ENCODE measurements around the gene HDLBP. TPM values are rescaled to one million over a fixed set of nuclear protein-coding genes. Genes with fewer than 3 reads are reported as not detected.

HDLBP gene
- total RNA-seq, 4 donors from 2014 or later: 383 to 486 (median 444) TPM

DNA sequence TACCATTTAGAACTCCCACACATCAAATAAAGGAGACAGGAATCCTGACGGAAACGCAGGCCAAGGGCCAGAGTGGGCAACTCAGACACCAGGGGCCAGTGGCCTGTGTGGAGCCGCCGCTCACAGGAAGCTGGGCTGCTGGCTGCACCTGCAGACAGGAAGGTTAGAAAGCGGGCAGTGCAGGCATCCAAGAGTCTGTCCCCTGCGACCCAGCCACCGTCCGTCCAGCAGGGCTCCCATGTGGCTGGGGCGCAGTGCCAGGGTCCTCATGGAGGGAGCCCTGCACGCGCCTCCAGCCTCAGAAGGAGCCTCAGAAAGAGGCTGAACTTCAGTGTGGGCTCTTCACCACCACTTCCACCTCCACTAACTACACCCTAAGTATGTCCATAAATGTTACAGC lies 129.5 kb downstream of the HDLBP start:
- no peak for ATAC-seq
- Histone ChIP-seq H3K36me3 (peaks cover 0 to 12% of the 10 kb centered on the region in 2 donors), H3K27me3 (no peaks in the 10 kb centered on the region), H3K9me3 (no peaks in the 10 kb centered on the region), H3K27ac (no peak overlapping the region), H3K4me3 (no peak overlapping the region), H3K4me1 (no peaks in the 10 kb centered on the region)
- no peak for TF ChIP-seq POLR2A (IDR thresholded peaks at IDR 0.05)
- TF ChIP-seq, protein P1, sequence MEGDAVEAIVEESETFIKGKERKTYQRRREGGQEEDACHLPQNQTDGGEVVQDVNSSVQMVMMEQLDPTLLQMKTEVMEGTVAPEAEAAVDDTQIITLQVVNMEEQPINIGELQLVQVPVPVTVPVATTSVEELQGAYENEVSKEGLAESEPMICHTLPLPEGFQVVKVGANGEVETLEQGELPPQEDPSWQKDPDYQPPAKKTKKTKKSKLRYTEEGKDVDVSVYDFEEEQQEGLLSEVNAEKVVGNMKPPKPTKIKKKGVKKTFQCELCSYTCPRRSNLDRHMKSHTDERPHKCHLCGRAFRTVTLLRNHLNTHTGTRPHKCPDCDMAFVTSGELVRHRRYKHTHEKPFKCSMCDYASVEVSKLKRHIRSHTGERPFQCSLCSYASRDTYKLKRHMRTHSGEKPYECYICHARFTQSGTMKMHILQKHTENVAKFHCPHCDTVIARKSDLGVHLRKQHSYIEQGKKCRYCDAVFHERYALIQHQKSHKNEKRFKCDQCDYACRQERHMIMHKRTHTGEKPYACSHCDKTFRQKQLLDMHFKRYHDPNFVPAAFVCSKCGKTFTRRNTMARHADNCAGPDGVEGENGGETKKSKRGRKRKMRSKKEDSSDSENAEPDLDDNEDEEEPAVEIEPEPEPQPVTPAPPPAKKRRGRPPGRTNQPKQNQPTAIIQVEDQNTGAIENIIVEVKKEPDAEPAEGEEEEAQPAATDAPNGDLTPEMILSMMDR (IDR thresholded peaks at IDR 0.05 in 4 of 5, conservative IDR thresholded peaks at IDR 0.05 in 1 of 5): no peak
- intact Hi-C loops (cut with DNase I; ENCODE audit: low total_unique reads) (no loop called here), in situ Hi-C loops (cut with MboI; ENCODE audit: low sequenced_read_pairs in 4 of 4) (no loop called here)
- no peak for DNase-seq

DNA sequence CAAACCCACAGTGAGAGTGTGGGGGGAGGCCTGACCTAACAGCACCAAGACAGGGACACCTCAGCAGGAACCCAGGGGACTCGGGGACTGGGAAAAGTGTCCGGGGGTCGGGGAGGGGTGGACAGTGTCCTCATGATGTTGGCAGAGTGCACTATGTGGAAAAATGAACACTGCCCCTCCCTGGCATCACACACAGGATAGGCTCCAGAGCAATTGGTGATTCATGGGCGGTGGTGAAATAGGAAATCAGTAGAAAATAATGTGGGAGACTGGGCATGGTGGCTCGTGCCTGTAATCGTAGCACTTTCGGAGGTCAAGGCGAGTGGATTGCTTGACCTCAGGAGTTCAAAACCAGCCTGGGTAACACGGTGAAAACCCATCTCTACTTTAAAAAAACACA lies 130.6 kb downstream of the HDLBP start:
- H3K27me3 ChIP-seq: no peaks in the 10 kb centered on the region
- TF ChIP-seq, protein P1 (IDR thresholded peaks at IDR 0.05 in 4 of 5, conservative IDR thresholded peaks at IDR 0.05 in 1 of 5): no peak
- no peak for TF ChIP-seq POLR2A (IDR thresholded peaks at IDR 0.05)
- in situ Hi-C loops (cut with MboI; ENCODE audit: low sequenced_read_pairs in 4 of 4): no loop called here

DNA sequence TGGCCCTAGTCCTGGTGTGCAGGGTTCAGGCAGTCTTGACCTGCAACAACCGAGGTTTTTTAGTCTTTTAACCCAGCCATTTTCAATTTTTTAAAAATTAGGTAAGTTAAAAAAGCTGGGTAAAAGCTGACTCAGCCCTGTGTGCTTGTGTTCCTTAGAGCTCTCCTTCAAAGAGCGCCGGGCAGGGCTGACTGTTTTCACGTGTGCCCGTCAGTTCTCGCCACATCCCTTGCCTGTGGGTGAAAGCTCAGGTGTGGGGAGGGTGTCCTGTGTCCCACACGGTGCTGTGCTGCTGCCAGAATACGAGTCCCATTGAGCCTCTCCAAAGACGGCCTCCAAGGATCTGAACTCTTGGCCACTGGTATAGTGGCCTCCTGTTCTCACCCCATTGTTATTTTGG lies 132.3 kb downstream of the HDLBP start:
- ATAC-seq: no peak
- intact Hi-C loops (cut with DNase I; ENCODE audit: low total_unique reads) (no loop called here), in situ Hi-C loops (cut with MboI; ENCODE audit: low sequenced_read_pairs in 4 of 4) (no loop called here)

More for the DNA sequence above, 130.6 kb downstream of the HDLBP start:
- intact Hi-C loops (cut with DNase I; ENCODE audit: low total_unique reads): no loop called here
- Histone ChIP-seq H3K4me3 (no peak overlapping the region), H3K9me3 (no peaks in the 10 kb centered on the region), H3K27ac (no peak overlapping the region), H3K36me3 (peaks cover 0 to 14% of the 10 kb centered on the region in 2 donors), H3K4me1 (no peaks in the 10 kb centered on the region)
- ATAC-seq (no peak), DNase-seq (no peak)

DNA sequence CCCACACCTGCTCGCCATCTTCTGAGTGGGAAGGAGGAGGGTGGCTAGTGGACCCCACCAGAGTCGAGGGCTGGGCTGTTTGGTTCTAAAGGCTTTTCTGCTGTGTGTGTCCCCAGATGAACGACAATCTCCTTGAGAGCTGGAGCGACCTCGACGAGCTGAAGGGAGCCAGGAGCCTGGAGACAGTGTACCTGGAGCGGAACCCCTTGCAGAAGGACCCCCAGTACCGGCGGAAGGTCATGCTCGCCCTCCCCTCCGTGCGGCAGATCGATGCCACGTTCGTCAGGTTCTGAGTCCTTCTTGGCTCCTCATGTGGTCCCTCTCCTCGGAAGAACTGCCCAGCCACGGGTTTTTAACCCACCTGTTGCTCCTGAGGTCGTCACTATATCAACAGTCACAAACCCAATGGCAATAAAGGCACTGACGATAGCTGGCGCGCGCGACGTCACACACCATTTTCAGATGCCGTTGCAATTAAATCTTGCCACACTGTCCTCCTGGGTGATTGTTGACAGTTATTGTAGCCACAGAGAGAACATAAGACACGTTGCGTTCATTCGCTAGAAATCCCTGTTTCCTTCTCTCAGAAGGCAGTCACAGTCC lies 132.8 kb downstream of the HDLBP start:
- Histone ChIP-seq H3K27ac (no peak overlapping the region), H3K9me3 (no peaks in the 10 kb centered on the region), H3K4me3 (no peak overlapping the region), H3K27me3 (no peaks in the 10 kb centered on the region), H3K4me1 (no peaks in the 10 kb centered on the region), H3K36me3 (peaks cover 0 to 31% of the 10 kb centered on the region in 2 donors)
- DNase-seq: no peak
- no peak for ATAC-seq
- intact Hi-C loops (cut with DNase I; ENCODE audit: low total_unique reads) (no loop called here), in situ Hi-C loops (cut with MboI; ENCODE audit: low sequenced_read_pairs in 4 of 4) (no loop called here)
- TF ChIP-seq, protein P1 (IDR thresholded peaks at IDR 0.05 in 4 of 5, conservative IDR thresholded peaks at IDR 0.05 in 1 of 5): no peak
- TF ChIP-seq POLR2A (IDR thresholded peaks at IDR 0.05): no peak

More for the DNA sequence above, 132.3 kb downstream of the HDLBP start:
- H3K36me3 ChIP-seq: peaks cover 0 to 27% of the 10 kb centered on the region in 2 donors
- no peaks in the 10 kb centered on the region for H3K4me1 ChIP-seq
- no peaks in the 10 kb centered on the region for H3K9me3 ChIP-seq
- no peak overlapping the region for H3K27ac ChIP-seq
- TF ChIP-seq, protein P1 (IDR thresholded peaks at IDR 0.05 in 4 of 5, conservative IDR thresholded peaks at IDR 0.05 in 1 of 5): no peak
- TF ChIP-seq POLR2A (IDR thresholded peaks at IDR 0.05): no peak
- no peak for DNase-seq
- H3K27me3 ChIP-seq: no peaks in the 10 kb centered on the region
- H3K4me3 ChIP-seq: no peak overlapping the region

DNA sequence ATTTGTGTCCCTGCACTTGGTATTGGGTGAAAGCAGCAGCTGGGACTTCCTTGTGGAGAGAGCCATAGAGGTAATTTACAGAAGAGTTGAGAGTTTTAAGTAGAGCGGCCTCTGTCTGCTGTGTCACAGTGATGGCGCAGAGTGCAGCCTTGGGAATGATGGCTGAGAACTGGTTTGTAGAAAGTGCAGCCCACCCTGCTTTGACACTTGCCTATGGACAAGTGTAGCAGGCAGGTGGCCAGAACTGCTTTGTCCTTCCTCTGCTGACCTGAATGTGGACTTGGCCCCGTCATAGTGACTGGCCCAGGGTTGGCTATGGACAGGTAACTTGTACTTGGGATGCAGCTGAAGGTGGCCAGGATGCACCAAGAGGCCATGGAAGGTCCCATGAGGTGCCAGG lies 133.3 kb downstream of the HDLBP start:
- TF ChIP-seq POLR2A (IDR thresholded peaks at IDR 0.05): no peak
- TF ChIP-seq, protein P1 (IDR thresholded peaks at IDR 0.05 in 4 of 5, conservative IDR thresholded peaks at IDR 0.05 in 1 of 5): no peak
- intact Hi-C loops (cut with DNase I; ENCODE audit: low total_unique reads) (no loop called here), in situ Hi-C loops (cut with MboI; ENCODE audit: low sequenced_read_pairs in 4 of 4) (no loop called here)
- peaks cover 0 to 36% of the 10 kb centered on the region in 2 donors for H3K36me3 ChIP-seq
- no peaks in the 10 kb centered on the region for H3K27me3 ChIP-seq
- no peaks in the 10 kb centered on the region for H3K4me1 ChIP-seq
- H3K9me3 ChIP-seq: no peaks in the 10 kb centered on the region
- no peak overlapping the region for H3K4me3 ChIP-seq
- H3K27ac ChIP-seq: no peak overlapping the region
- DNase-seq (no peak), ATAC-seq (no peak)

All from gastrocnemius medialis (tissue), 4 donors.